Stimulated activated naive CD4-positive, alpha-beta T cell (primary cell): Measurements from ENCODE around the gene SIPA1L3.
"Not testable (repeated sequence)": the region's sequence is repeated elsewhere in the genome, so short reads cannot be mapped to it uniquely, and the experiment has no call there.

Experiments
- DNase-seq, 6 experiments: peaks; one replicate each; lab custom pipeline; 2025; lab: John Stamatoyannopoulos, UW

SIPA1L3 gene

GRCh38 chr19:38071054-38071453 lies 164.0 kb downstream of the SIPA1L3 start:
- not testable (repeated sequence) for DNase-seq

DNA sequence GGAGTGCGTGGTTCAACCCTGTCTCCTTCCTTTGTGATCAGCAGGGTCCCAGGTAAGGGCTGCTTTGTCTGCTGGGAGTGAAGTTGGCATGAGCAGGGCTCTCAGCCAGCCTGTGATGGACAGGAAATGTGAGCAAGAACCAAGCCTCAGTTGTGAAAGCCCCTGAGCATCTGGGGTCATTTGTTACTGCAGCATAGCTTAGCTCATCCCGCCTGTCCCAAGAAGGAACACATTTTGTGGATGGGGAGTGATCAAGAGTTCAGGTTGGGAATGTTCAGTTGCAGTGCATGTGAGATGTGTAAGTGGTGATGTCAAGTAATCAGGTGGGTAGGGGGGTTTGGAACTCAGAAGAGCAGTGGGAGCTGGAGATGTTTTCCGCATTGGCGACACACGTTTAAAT lies 164.6 kb downstream of the SIPA1L3 start:
- no peak for DNase-seq

- DNase-seq, result no peak
These were observed 166.1 kb downstream of the SIPA1L3 start for GRCh38 chr19:38072776-38073750.

DNA sequence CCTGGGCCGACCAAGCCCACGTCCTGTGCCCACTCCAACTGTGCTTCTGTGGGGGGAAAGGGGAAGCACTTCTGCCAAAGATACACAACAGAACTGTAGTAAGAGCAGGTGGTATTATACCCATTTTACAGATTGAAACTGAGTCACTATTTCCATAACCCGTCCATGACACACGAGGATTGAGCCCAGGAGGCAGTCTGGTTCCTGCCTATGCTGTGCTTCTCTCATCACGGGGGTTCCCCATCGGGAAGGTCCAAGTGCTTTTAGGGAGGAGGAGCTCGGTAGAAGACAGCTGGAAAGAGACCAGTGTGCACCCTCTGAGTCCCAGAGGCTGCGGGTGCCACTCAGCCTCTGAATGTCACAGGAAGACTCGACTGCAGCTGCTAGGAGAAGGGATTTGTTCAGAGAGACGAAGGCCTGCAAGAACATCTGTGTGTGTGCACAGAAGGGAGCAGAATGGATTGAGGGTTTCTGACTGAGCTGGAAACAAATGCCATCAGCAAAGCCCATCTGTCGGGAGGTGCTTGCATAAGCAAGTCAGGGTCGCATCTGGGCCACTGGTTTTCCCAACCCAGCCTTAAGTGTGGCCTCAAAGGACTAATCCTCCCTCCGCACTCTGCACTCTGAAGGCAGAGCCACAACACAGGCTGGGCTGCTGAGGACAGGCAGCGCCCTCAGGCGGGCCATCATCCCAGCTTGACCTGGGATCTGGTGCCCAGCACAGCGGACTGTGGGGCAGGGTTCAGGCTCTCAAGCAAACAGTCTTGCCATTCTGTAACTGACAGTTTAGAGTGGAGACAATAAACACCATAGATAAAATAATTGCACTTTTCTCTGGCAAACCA lies 167.1 kb downstream of the SIPA1L3 start:
- no peak for DNase-seq

- no peak for DNase-seq
These were observed 169.3 kb downstream of the SIPA1L3 start for GRCh38 chr19:38076337-38076736.

DNA sequence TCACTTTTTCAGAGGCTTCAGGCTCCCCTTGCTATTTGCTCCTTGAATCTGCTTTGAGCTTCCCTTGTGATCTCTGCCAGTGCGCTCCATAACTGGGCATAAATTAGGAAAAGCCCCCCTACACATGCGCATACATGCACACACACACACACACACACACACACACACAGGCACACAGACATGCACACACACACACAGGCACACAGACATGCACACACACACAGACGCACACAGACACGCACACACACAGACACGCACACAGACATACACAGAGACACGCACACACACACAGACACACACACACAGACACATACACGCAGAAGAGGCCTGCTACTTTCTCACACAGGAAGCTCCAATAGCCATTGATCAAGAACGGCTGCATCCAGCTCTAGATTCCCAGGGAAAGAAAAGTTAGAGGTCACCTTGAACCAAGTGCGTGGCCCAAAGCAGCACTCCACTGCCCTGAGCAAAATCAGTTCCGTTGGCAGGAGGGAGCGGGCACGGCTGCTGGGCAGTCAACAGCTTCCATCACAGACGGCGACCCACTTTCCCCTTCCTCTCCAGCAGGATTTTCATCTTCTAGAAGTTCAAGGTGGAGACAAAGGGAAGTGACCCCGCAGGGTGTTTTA lies 171.4 kb downstream of the SIPA1L3 start:
- DNase-seq, result no peak

- no peak for DNase-seq
These were observed 172.9 kb downstream of the SIPA1L3 start for GRCh38 chr19:38079926-38080380.

GRCh38 chr19:38081547-38082255 lies 174.7 kb downstream of the SIPA1L3 start:
- no peak for DNase-seq

GRCh38 chr19:38082256-38083118 lies 175.5 kb downstream of the SIPA1L3 start:
- DNase-seq, result no peak

DNA sequence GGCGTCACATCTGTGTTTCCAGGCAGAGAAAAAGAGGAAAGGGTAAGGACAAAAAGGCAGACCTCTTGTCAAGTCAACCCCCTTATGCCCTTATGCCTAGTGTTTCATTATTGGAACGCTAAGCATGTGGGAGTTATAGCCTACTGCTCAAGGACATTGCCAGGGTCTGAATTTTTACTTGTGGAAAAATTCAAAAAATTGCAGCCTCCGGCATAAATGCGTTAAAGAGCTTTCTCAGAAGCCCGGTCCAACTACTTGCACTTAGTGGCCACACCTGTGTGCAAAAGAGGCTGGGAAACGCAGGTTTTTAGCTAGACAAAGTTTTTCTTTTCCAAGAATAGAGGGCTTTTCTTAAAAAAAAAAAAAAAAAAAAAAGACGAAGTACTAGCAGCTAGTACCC lies 177.2 kb downstream of the SIPA1L3 start:
- DNase-seq, result no peak

- DNase-seq, result no peak
These were observed 182.4 kb downstream of the SIPA1L3 start for GRCh38 chr19:38089440-38089839.

GRCh38 chr19:38093154-38093553 lies 186.1 kb downstream of the SIPA1L3 start:
- no peak for DNase-seq

DNA sequence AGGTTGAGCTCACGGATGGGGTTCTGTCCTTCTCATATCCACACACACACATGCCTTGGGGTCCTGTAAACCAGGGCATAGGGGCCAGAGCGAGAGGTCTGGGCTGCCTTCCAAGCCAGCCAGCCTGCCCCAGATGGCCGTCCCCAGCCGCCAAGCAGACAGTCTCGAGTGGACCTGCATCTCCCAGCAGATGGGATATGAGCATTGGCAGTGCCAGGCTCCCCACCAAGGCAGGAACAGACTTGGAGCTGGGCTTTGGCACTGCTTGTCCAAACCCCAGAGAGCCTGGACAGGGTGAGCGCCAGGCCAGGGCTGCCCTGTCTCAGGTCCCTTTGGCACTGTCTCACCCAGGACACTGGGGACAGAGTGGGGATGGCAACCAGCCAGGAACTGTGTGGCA lies 186.6 kb downstream of the SIPA1L3 start:
- DNase-seq, result no peak

DNA sequence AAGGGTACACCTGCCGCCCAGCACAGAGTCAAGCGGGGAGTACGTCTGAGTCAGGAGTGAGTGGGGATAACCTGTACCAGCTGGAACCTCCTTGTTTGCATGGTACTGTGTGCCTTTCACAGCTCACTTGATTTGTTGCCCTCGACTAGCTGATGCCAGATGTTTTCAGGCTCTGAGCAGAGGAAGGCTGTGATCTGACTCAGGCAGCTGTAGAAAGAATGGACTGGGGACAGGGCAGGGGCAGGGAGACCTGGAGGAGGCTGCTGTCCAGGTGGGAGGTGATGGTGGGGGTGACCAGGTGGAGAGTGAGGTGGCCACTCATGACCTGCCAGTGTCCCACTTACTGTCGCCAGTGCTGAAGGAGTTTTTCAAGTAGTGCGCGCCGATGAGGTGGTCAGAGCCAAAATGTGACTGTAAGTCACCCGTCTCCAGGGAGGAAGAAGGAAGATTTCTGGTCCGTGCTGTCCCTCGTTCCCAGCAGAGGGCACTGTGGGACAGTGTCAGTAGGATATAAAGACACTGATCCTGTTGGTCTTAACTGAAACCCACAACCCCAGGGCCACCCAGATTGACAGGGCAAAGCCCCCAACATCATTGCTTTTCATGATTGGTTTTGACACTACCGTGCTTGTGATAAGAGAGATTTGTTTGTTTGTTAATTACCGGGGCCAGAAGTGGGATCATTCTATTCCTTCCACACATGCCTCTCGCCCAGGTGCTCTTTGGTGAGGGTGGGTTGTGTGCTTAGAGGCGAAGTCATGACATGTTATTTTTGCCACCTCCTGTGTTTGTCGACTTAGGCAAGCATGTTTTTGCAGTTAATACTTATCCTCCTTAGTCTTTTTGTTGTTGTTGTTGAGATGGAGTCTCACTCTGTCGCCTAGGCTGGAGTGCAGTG lies 188.7 kb downstream of the SIPA1L3 start:
- DNase-seq, result peak; percentile 4 to 46 (median 15)

DNA sequence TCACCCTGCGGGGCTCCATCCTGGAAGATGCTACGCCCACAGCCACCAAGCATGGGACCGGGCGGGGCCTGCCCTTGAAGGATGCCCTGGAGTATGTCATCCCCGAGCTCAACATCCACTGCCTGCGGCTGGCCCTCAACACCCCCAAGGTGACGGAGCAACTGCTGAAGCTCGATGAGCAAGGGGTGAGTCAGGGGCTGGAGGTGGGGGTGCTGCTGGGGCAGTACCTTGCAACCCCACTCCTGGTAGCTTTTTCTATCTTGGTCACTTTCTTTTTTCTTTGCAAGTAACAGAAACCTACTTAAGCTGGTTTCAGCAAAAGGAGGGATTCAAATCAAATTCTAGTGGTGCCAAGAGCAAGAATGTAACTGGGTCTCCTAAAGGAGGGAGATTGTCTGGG lies 193.0 kb downstream of the SIPA1L3 start:
- no peak for DNase-seq

DNA sequence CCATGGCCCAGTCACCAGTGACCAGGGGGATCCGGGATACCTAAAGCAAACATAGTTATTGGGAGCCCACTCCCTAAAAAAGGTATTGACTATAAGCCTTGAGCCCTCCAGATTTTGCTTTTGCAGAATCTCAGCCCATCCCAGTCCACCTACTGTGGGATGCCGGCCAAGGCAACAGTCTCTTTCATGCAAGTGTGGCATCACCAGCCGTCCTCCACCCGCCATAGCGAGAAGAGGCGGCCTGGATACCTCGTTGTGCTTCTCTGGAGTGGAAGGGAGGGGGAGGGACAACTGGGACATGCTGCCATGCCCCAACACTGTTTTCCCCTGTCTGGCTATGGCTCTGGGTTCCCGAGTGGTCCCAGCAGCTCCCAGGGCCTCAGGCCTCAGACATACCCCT lies 193.6 kb downstream of the SIPA1L3 start:
- DNase-seq, result no peak

GRCh38 chr19:38101723-38102122 lies 194.7 kb downstream of the SIPA1L3 start:
- DNase-seq, result no peak

- no peak for DNase-seq
These were observed 198.6 kb downstream of the SIPA1L3 start for GRCh38 chr19:38105574-38105973.

DNA sequence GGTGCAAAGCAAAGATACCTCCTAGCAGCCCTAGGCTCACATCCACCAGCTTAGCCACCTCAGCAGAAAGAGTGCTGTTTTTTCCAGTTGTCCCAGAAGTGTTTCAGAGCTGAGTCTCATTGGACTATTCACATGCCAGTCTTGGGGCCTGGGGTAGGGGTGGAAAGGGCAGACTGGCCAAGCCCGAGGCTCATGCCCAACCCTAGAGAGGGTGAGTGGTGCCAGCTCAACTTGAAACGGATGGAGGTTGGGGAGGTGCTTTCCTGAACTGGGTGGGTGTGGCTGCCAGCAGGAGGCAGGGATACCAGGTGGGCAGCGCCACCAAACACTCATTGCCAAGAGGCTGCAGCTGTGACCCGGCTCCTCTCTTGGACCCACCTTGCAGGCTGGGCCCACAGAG lies 200.1 kb downstream of the SIPA1L3 start:
- DNase-seq, result no peak

GRCh38 chr19:38111898-38112297 lies 204.9 kb downstream of the SIPA1L3 start:
- no peak for DNase-seq
